22Rv1 (cell line): ENCODE results near the gene GAB2.

Experiments
- H3K27ac ChIP-seq: fragments of 450-650 bp; 2 replicates; pipeline ENCODE4 v1.5.1; 2017
- CTCF ChIP-seq: fragments of 450-650 bp; IDR thresholded peaks from 2 replicates; pipeline ENCODE4 v1.5.1; 2017; ENCODE audit warnings: mild to moderate bottlenecking
- ZFX ChIP-seq: fragments of 450-650 bp; IDR thresholded peaks from 2 replicates; pipeline ENCODE4 v1.6.1; 2017; ENCODE audit warnings: antibody characterized with exemption, borderline replicate concordance

The GAB2 gene

GRCh38 chr11:78438298-78438975 is 20.8 kb upstream of the GAB2 start:
- no peak overlapping the region for H3K27ac ChIP-seq
- TF ChIP-seq CTCF (no peak), ZFX (no peak)

GRCh38 chr11:78432956-78433355 is 15.3 kb upstream of the GAB2 start:
- H3K27ac ChIP-seq = no peak overlapping the region
- TF ChIP-seq CTCF (no peak), ZFX (no peak)

GRCh38 chr11:78432058-78432515 is 14.5 kb upstream of the GAB2 start:
- peak; percentile 79 for TF ChIP-seq CTCF
- TF ChIP-seq ZFX = no peak

GRCh38 chr11:78429660-78430059 is 12.0 kb upstream of the GAB2 start:
- TF ChIP-seq ZFX = no peak
- no peak for TF ChIP-seq CTCF
- no peak overlapping the region for H3K27ac ChIP-seq

More at GRCh38 chr11:78432058-78432515, 14.5 kb upstream of the GAB2 start:
- H3K27ac ChIP-seq = no peak overlapping the region

- TF ChIP-seq ZFX (no peak), CTCF (no peak)
- H3K27ac ChIP-seq = no peak overlapping the region
Measured at GRCh38 chr11:78429209-78429608, 11.6 kb upstream of the GAB2 start.

- no peak overlapping the region for H3K27ac ChIP-seq
- no peak for TF ChIP-seq CTCF
- no peak for TF ChIP-seq ZFX
Measured at GRCh38 chr11:78428773-78429172, 11.2 kb upstream of the GAB2 start.

GRCh38 chr11:78428266-78428636 is 10.6 kb upstream of the GAB2 start:
- TF ChIP-seq ZFX = no peak
- TF ChIP-seq CTCF = no peak
- no peak overlapping the region for H3K27ac ChIP-seq
